ENCODE measurements around the gene SHISA7. TPM values are rescaled to one million over a fixed set of nuclear protein-coding genes. Genes with fewer than 3 reads are reported as not detected.

Gene SHISA7
- total RNA-seq, 6 experiments from 2014 or later: not detected

- Mint-ChIP-seq H3K9me3 (no peaks in the 10 kb centered on the region), H3K36me3 (ENCODE audit: low read depth) (peaks cover 5% of the 10 kb centered on the region; the same call in 1 of the 2 replicates), H3K4me1 (ENCODE audit: low read depth) (peaks cover 57% of the 10 kb centered on the region), H3K27ac (peak overlapping the region; percentile 43), H3K27me3 (ENCODE audit: insufficient read depth) (peaks cover 4% of the 10 kb centered on the region), H3K4me3 (no peak overlapping the region; the same call in 1 of the 2 replicates)
- no peak for TF ChIP-seq CTCF (IDR thresholded peaks at IDR 0.05)
- no peak for DNase-seq
Observed at GRCh38 chr19:55489711-55490477, 46.8 kb upstream of the SHISA7 start.

- peak overlapping the region; percentile 87 for H3K4me3 Mint-ChIP-seq
- H3K27ac Mint-ChIP-seq: peak overlapping the region; percentile 43; the same call in 1 of the 2 replicates
- H3K4me1 Mint-ChIP-seq (ENCODE audit: low read depth): peaks cover 50% of the 10 kb centered on the region
- H3K27me3 Mint-ChIP-seq (ENCODE audit: insufficient read depth): peaks cover 4% of the 10 kb centered on the region
- DNase-seq: no peak
- no peaks in the 10 kb centered on the region for H3K9me3 Mint-ChIP-seq
- no peak for TF ChIP-seq CTCF (IDR thresholded peaks at IDR 0.05)
- H3K36me3 Mint-ChIP-seq (ENCODE audit: low read depth): no peaks in the 10 kb centered on the region
Observed at GRCh38 chr19:55488986-55489710, 46.0 kb upstream of the SHISA7 start.

GRCh38 chr19:55487924-55488687, 45.0 kb upstream of the SHISA7 start, which contains the start of gene SSC5D:
Gene SSC5D, plus strand, starts transcription at chr19:55488436. Its CDS starts 154 bp downstream, at chr19:55488590.
- no peaks in the 10 kb centered on the region for H3K9me3 Mint-ChIP-seq
- peak; percentile 48 for DNase-seq
- H3K27ac Mint-ChIP-seq: peak within 1 kb of the TSS; percentile 99
- H3K4me1 Mint-ChIP-seq (ENCODE audit: low read depth): peaks cover 45% of the 10 kb centered on the region
- H3K4me3 Mint-ChIP-seq: peak within 1 kb of the TSS; percentile 87
- H3K27me3 Mint-ChIP-seq (ENCODE audit: insufficient read depth): peaks cover 4% of the 10 kb centered on the region
- no peaks in the 10 kb centered on the region for H3K36me3 Mint-ChIP-seq (ENCODE audit: low read depth)
- TF ChIP-seq CTCF (IDR thresholded peaks at IDR 0.05): no peak

- no peak for TF ChIP-seq CTCF (IDR thresholded peaks at IDR 0.05)
- H3K36me3 Mint-ChIP-seq (ENCODE audit: low read depth): no peaks in the 10 kb centered on the region
Observed at GRCh38 chr19:55486971-55487923, 44.1 kb upstream of the SHISA7 start.

More at GRCh38 chr19:55486971-55487923, 44.1 kb upstream of the SHISA7 start:
- H3K4me3 Mint-ChIP-seq: peak overlapping the region; percentile 87
- H3K4me1 Mint-ChIP-seq (ENCODE audit: low read depth): peaks cover 36% of the 10 kb centered on the region
- DNase-seq: peak; percentile 99
- peaks cover 4% of the 10 kb centered on the region for H3K27me3 Mint-ChIP-seq (ENCODE audit: insufficient read depth)
- H3K9me3 Mint-ChIP-seq: no peaks in the 10 kb centered on the region
- peak overlapping the region; percentile 99 for H3K27ac Mint-ChIP-seq

Data from HFFc6 (cell line).